ENCODE measurements around the gene MRPL10. TPM values are rescaled to one million over a fixed set of nuclear protein-coding genes. Genes with fewer than 3 reads are reported as not detected.

MRPL10 gene
- total RNA-seq, 1 donor from 2014 or later, result 36.4 TPM

- H3K9me3 Mint-ChIP-seq, result no peaks in the 10 kb centered on the region
- ATAC-seq (ENCODE audit: low read depth) (no peak), DNase-seq (no peak)
- H3K36me3 Mint-ChIP-seq (ENCODE audit: low read depth), result peaks cover 4% of the 10 kb centered on the region
- no peak overlapping the region for H3K27ac Mint-ChIP-seq
- intact Hi-C loops (cut with micrococcal nuclease), result loop anchor here (2.0 to 10.0 kb wide), 2 partner anchors 101 to 775 kb away; partner anchors contain the start of genes HOXB7, HOXB8 and PNPO
- H3K4me1 Mint-ChIP-seq, result peaks cover 23% of the 10 kb centered on the region
- peaks cover 12% of the 10 kb centered on the region for H3K27me3 Mint-ChIP-seq
- TF ChIP-seq CTCF (IDR thresholded peaks at IDR 0.05), result no peak
- CTCF ChIA-PET, result interaction anchor here (0.9 to 7.6 kb wide), 10 partner anchors 10 to 131 kb away, joined by 3 to 207 read pairs (median 4); partner anchors contain the start of genes CDK5RAP3, OSBPL7, SP2 and SP6
- H3K4me3 Mint-ChIP-seq, result peak overlapping the region; percentile 98
- POLR2A ChIA-PET, result interaction anchor here (1.0 to 3.1 kb wide), 5 partner anchors 8 to 56 kb away, joined by 3 to 50 read pairs (median 22); partner anchors contain the start of genes LRRC46, MRPL10, OSBPL7 and SP2
Observed at GRCh38 chr17:47840001-47840741, 8.8 kb upstream of the MRPL10 start.

DNA sequence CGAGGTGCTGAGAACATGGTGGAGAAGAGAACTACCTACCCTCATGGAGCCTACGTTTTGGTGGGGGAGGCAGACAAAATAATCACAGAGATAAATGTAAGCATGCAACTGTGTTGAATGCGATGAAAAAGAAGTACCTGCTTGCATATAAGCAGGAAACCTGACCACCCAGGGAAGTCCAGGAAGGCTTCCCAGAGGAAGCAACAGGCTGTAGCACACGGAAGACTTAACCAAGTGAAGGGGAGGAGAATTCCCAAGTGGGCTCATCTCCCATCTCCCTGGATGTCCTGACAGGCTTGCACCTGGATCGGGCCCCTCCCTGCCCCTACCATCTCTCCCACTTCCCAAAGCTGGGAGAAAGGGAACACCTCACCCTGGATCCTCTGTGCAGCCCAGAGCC, 7.7 kb upstream of the MRPL10 start:
- DNase-seq (no peak), ATAC-seq (ENCODE audit: low read depth) (no peak)
- no peak for TF ChIP-seq CTCF (IDR thresholded peaks at IDR 0.05)
- ChIA-PET CTCF (interaction anchor here (7.6 kb wide), 1 partner anchor 52 kb away, joined by 207 read pairs; the partner anchor contains the start of gene SP2), POLR2A (interaction anchor here (0.6 to 3.1 kb wide), 3 partner anchors 51 to 108 kb away, joined by 3 to 50 read pairs (median 22); partner anchors contain the start of gene SP2)
- Mint-ChIP-seq H3K36me3 (ENCODE audit: low read depth) (peaks cover 4% of the 10 kb centered on the region), H3K9me3 (no peaks in the 10 kb centered on the region), H3K4me1 (peaks cover 23% of the 10 kb centered on the region), H3K27ac (no peak overlapping the region), H3K4me3 (no peak overlapping the region), H3K27me3 (peaks cover 3% of the 10 kb centered on the region)
- intact Hi-C loops (cut with micrococcal nuclease), result no loop called here

DNA sequence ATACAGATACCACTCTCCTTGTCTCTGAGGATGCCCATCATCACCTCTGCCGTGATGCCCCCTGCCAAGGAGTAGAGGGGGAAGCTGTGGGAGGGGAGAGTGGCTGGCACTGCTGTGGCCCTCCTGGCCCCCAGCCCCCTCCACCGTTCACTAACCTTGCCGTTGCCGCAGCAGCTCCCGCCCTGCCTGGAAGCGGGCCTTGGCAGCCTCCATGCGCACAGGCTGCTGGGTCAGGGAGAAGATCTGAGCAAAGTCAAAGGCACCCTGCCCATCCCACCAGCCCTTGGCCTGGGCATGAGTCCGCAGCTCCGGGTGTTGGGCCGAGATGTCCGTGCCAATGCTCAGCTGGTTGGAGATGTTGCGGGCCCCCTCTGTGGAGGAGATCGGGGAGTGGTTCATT, 7.3 kb upstream of the MRPL10 start:
- ATAC-seq (ENCODE audit: low read depth), result no peak
- Mint-ChIP-seq H3K4me1 (peaks cover 25% of the 10 kb centered on the region), H3K9me3 (no peaks in the 10 kb centered on the region), H3K27me3 (peaks cover 2% of the 10 kb centered on the region), H3K36me3 (ENCODE audit: low read depth) (peaks cover 4% of the 10 kb centered on the region), H3K27ac (no peak overlapping the region), H3K4me3 (no peak overlapping the region)
- CTCF ChIA-PET, result interaction anchor here (7.6 kb wide), 1 partner anchor 52 kb away, joined by 207 read pairs; the partner anchor contains the start of gene SP2
- TF ChIP-seq CTCF (IDR thresholded peaks at IDR 0.05), result no peak
- POLR2A ChIA-PET, result interaction anchor here (0.6 to 3.1 kb wide), 3 partner anchors 57 to 1524 kb away, joined by 3 to 50 read pairs (median 3); partner anchors contain the start of gene SP2
- DNase-seq, result no peak
- intact Hi-C loops (cut with micrococcal nuclease), result no loop called here

DNA sequence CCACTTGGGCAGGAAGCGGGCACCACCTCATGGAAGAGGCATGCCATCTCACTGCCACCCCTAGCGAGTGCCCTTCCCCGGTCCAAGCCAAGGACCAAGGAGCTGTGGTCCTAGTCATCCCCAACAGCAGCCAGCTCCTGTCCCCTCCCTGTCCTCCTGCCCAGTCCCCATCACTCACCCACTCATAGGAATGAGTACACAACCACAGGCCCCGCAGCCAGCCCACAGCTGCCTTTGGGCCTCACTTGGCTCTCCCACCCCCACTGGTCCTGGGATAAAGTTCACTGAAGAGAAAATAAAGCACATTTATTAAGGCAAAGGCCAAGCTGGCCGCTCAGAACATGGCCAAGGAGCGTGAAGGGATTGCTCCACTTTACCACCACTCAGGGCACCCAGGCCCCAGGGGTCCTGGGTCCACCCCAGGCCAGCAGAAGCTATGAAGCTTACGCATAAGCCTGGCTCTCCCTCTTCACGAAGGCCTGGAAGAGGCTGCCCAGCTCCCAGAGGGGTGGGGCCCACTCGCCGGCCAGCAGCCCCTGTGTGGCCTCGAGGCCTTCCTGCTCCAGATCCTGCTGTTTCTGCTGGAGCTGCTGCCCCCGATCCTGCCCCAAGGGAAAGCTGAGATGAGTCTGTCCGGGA, 6.2 kb upstream of the MRPL10 start:
- Mint-ChIP-seq H3K4me3 (no peak overlapping the region), H3K4me1 (peaks cover 21% of the 10 kb centered on the region), H3K9me3 (no peaks in the 10 kb centered on the region), H3K27ac (no peak overlapping the region), H3K36me3 (ENCODE audit: low read depth) (peaks cover 4% of the 10 kb centered on the region), H3K27me3 (no peaks in the 10 kb centered on the region)
- ATAC-seq (ENCODE audit: low read depth) (no peak), DNase-seq (no peak)
- ChIA-PET POLR2A (interaction anchor here (1.3 kb wide), 1 partner anchor 58 kb away, joined by 6 read pairs; the partner anchor contains the start of gene SP2), CTCF (interaction anchor here (0.8 to 1.3 kb wide), 2 partner anchors 10 to 52 kb away, joined by 3 to 7 read pairs; no protein-coding TSS in a partner anchor)
- intact Hi-C loops (cut with micrococcal nuclease), result no loop called here
- no peak for TF ChIP-seq CTCF (IDR thresholded peaks at IDR 0.05)

- no peak overlapping the region for H3K27ac Mint-ChIP-seq
- peaks cover 5% of the 10 kb centered on the region for H3K36me3 Mint-ChIP-seq (ENCODE audit: low read depth)
- CTCF ChIA-PET, result interaction anchor here (1.3 kb wide), 1 partner anchor 53 kb away, joined by 7 read pairs; no protein-coding TSS in a partner anchor
- TF ChIP-seq CTCF (IDR thresholded peaks at IDR 0.05), result no peak
- ATAC-seq (ENCODE audit: low read depth), result no peak
- no peaks in the 10 kb centered on the region for H3K9me3 Mint-ChIP-seq
- peaks cover 24% of the 10 kb centered on the region for H3K4me1 Mint-ChIP-seq
- no peak for DNase-seq
- POLR2A ChIA-PET, result no interaction called here
- intact Hi-C loops (cut with micrococcal nuclease), result no loop called here
- H3K27me3 Mint-ChIP-seq, result no peaks in the 10 kb centered on the region
- no peak overlapping the region for H3K4me3 Mint-ChIP-seq
Observed at GRCh38 chr17:47836601-47837000, 5.3 kb upstream of the MRPL10 start.

Data from activated B cell treated with CpG ODN at 0.5 μM for 24 hours (primary cell).